H9 (cell line): ENCODE data around the gene SRSF4. TPM values are rescaled to one million over a fixed set of nuclear protein-coding genes. Genes with fewer than 3 reads are reported as not detected.
A peak's percentile ranks its signal among the peaks of the same experiment; 100 is the strongest.

Source experiments
- DNase-seq: peaks from one replicate; pipeline ENCODE4 v3.0.0-alpha.2; 2017
- H2AFZ ChIP-seq: one replicate; pipeline ENCODE4 v1.6.1; 2013; ENCODE audit warnings: mild to moderate bottlenecking, low read length, control low read depth, moderate library complexity
- H2AK5ac ChIP-seq: 2 replicates; pipeline ENCODE4 v1.6.1; 2013; ENCODE audit warnings: low read length, control low read depth, mixed read lengths; ENCODE audit not compliant: insufficient read length
- H2BK120ac ChIP-seq: one replicate; pipeline ENCODE4 v1.6.1; 2013; ENCODE audit warnings: low read depth, mild to moderate bottlenecking, low read length, control low read depth, inconsistent platforms; ENCODE audit not compliant: poor library complexity, severe bottlenecking
- H2BK12ac ChIP-seq: 2 replicates; pipeline ENCODE4 v1.6.1; 2013; ENCODE audit warnings: low read length, control low read depth, mixed read lengths, low read depth; ENCODE audit not compliant: insufficient read length
- H2BK15ac ChIP-seq: 2 replicates; pipeline ENCODE4 v1.6.1; 2013; ENCODE audit warnings: low read depth, low read length, control low read depth
- H2BK20ac ChIP-seq: one replicate; pipeline ENCODE4 v1.6.1; 2013; ENCODE audit warnings: low read depth, mild to moderate bottlenecking, low read length, control low read depth, inconsistent platforms; ENCODE audit not compliant: poor library complexity, severe bottlenecking
- H2BK5ac ChIP-seq: 2 replicates; pipeline ENCODE4 v1.6.1; 2013; ENCODE audit warnings: low read length, control low read depth, mixed read lengths; ENCODE audit not compliant: insufficient read length
- H3K14ac ChIP-seq: 2 replicates; pipeline ENCODE4 v1.6.1; 2013; ENCODE audit warnings: low read length, control low read depth; ENCODE audit not compliant: insufficient read depth
- H3K18ac ChIP-seq: 2 replicates; pipeline ENCODE4 v1.6.1; 2013; ENCODE audit warnings: low read depth, mild to moderate bottlenecking, mixed read lengths, low read length, control low read depth; ENCODE audit not compliant: insufficient read length
- H3K23ac ChIP-seq: 2 replicates; pipeline ENCODE4 v1.6.1; 2013; ENCODE audit warnings: low read length, control low read depth, mixed read lengths, low read depth; ENCODE audit not compliant: insufficient read length
- H3K23me2 ChIP-seq: 2 replicates; pipeline ENCODE4 v1.6.1; 2013; ENCODE audit warnings: low read depth, mild to moderate bottlenecking, mixed read lengths, low read length, control low read depth; ENCODE audit not compliant: insufficient read length, poor library complexity, severe bottlenecking
- H3K27ac ChIP-seq: 2 replicates; pipeline ENCODE4 v1.5.1; 2013; ENCODE audit warnings: low read length, control low read depth, mixed read lengths, low read depth; ENCODE audit not compliant: insufficient read length
- H3K27me3 ChIP-seq: 2 replicates; pipeline ENCODE4 v1.6.1; 2013; ENCODE audit warnings: low read length, control low read depth, inconsistent platforms; ENCODE audit not compliant: insufficient read depth
- H3K4ac ChIP-seq: 2 replicates; pipeline ENCODE4 v1.6.1; 2013; ENCODE audit warnings: low read depth, mild to moderate bottlenecking, control low read depth, inconsistent platforms, low read length, moderate library complexity
- H3K4me1 ChIP-seq: 2 replicates; pipeline ENCODE4 v1.6.1; 2013; ENCODE audit warnings: low read length, control low read depth, inconsistent platforms; ENCODE audit not compliant: insufficient read depth
- H3K4me2 ChIP-seq: 2 replicates; pipeline ENCODE4 v1.6.1; 2013; ENCODE audit warnings: low read length, control low read depth, mixed read lengths; ENCODE audit not compliant: insufficient read length, insufficient read depth
- H3K56ac ChIP-seq: 2 replicates; pipeline ENCODE4 v1.6.1; 2013; ENCODE audit warnings: low read depth, mild to moderate bottlenecking, mixed read lengths, low read length, control low read depth; ENCODE audit not compliant: insufficient read length
- H3K79me1 ChIP-seq: 2 replicates; pipeline ENCODE4 v1.6.1; 2013; ENCODE audit warnings: low read depth, mild to moderate bottlenecking, moderate library complexity, low read length, control low read depth, inconsistent platforms; ENCODE audit not compliant: insufficient read depth, poor library complexity, severe bottlenecking
- H3K79me2 ChIP-seq: 2 replicates; pipeline ENCODE4 v1.6.1; 2013; ENCODE audit warnings: low read length, control low read depth, inconsistent platforms; ENCODE audit not compliant: insufficient read depth
- H3K9ac ChIP-seq: 2 replicates; pipeline ENCODE4 v1.6.1; 2013; ENCODE audit warnings: low read length, control low read depth, mixed read lengths; ENCODE audit not compliant: insufficient read length; ENCODE audit errors: extremely low read depth
- H3K9me3 ChIP-seq: one replicate; pipeline ENCODE4 v1.6.1; 2013; ENCODE audit warnings: low read depth, low read length, inconsistent platforms; ENCODE audit not compliant: control insufficient read depth
- H3T11ph ChIP-seq: one replicate; pipeline ENCODE4 v1.6.1; 2013; ENCODE audit warnings: mild to moderate bottlenecking, low read length, control low read depth, inconsistent platforms
- H4K20me1 ChIP-seq: one replicate; pipeline ENCODE4 v1.6.1; 2013; ENCODE audit not compliant: control insufficient read depth, insufficient read length, insufficient read depth
- H4K5ac ChIP-seq: 2 replicates; pipeline ENCODE4 v1.6.1; 2013; ENCODE audit warnings: low read depth, mild to moderate bottlenecking, mixed read lengths, low read length, control low read depth; ENCODE audit not compliant: insufficient read length
- H4K8ac ChIP-seq: replicated peaks from 2 replicates; pipeline ENCODE4 v1.6.1; 2013; ENCODE audit warnings: low read length, control low read depth, mixed read lengths, low read depth; ENCODE audit not compliant: insufficient read length
- H4K91ac ChIP-seq: 2 replicates; pipeline ENCODE4 v1.6.1; 2013; ENCODE audit warnings: low read depth, mild to moderate bottlenecking, moderate library complexity, mixed read lengths, low read length, control low read depth; ENCODE audit not compliant: insufficient read length
- H3K27ac Mint-ChIP-seq, 3 experiments: 2 replicates in 2 of 3; 3 replicates in 1 of 3; pipeline ENCODE4 v1.8.0; 2020 to 2021; ENCODE audit warnings: mixed read lengths in 3 of 3, mild to moderate bottlenecking in 1 of 3, moderate library complexity in 1 of 3
- H3K27me3 Mint-ChIP-seq: 2 replicates; pipeline ENCODE4 v1.8.0; 2021; ENCODE audit warnings: low read depth, mild to moderate bottlenecking, moderate library complexity, mixed read lengths
- H3K36me3 Mint-ChIP-seq, 3 experiments: 2 replicates in 2 of 3; 3 replicates in 1 of 3; pipeline ENCODE4 v1.8.0; 2020 to 2021; ENCODE audit warnings: low read depth in 3 of 3, mixed read lengths in 3 of 3; ENCODE audit not compliant: insufficient read depth in 1 of 3
- H3K4me1 Mint-ChIP-seq, 2 experiments: 2 replicates each; pipeline ENCODE4 v1.8.0; 2020; ENCODE audit warnings: mixed read lengths in 2 of 2
- H3K4me3 Mint-ChIP-seq, 2 experiments: 2 replicates in 1 of 2; 3 replicates in 1 of 2; pipeline ENCODE4 v1.8.0; 2020 to 2021; ENCODE audit warnings: mild to moderate bottlenecking in 2 of 2, mixed read lengths in 2 of 2, moderate library complexity in 1 of 2
- H3K9me3 Mint-ChIP-seq, 2 experiments: 2 replicates in 1 of 2; 3 replicates in 1 of 2; pipeline ENCODE4 v1.8.0; 2020; ENCODE audit warnings: mild to moderate bottlenecking in 2 of 2, mixed read lengths in 2 of 2, moderate library complexity in 1 of 2
- CTCF ChIP-seq: fragments of 200-600 bp; sonication (generic); conservative IDR thresholded peaks from 3 replicates; pipeline ENCODE4 v1.8.0; 2021; ENCODE audit warnings: antibody characterized with exemption, mild to moderate bottlenecking
- whole genome bisulfite sequencing: extraction: QIAGEN DNeasy Blood & Tissue Kit; methylation state at CpG from one replicate; pipeline ENCODE4 v1.1.7; 2013; ENCODE audit warnings: missing lambda C conversion rate, low lambda C conversion rate, mixed read lengths; ENCODE audit not compliant: insufficient read length; ENCODE audit errors: extremely low coverage; 5-methylcytosine and 5-hydroxymethylcytosine counted together
- total RNA-seq: library from RNA; stranded (reverse); gene quantifications from 2 replicates; pipeline ENCODE4 v1.2.1, GENCODE V29; 2021

The SRSF4 gene
- total RNA-seq, 1 experiment from 2014 or later: 90.6 TPM

GRCh38 chr1:29145739-29146437, 35.8 kb downstream of the SRSF4 start:
- Histone ChIP-seq H4K8ac (no peak overlapping the region), H4K5ac (no peak overlapping the region), H3K27ac (no peak overlapping the region), H2BK5ac (no peak overlapping the region), H4K20me1 (peaks cover 3% of the 10 kb centered on the region), H2AFZ (no peak overlapping the region), H2BK20ac (no peak overlapping the region), H2BK12ac (no peak overlapping the region), H2BK120ac (no peak overlapping the region), H3K27me3 (no peaks in the 10 kb centered on the region), H3T11ph (no peak overlapping the region), H3K18ac (no peak overlapping the region), H3K4me2 (no peak overlapping the region), H3K4ac (no peak overlapping the region), H3K56ac (no peak overlapping the region), H3K23ac (no peak overlapping the region), H3K14ac (no peak overlapping the region), H3K23me2 (no peaks in the 10 kb centered on the region), H3K79me1 (no peaks in the 10 kb centered on the region), H4K91ac (no peak overlapping the region), H2AK5ac (no peak overlapping the region), H3K9me3 (no peaks in the 10 kb centered on the region), H3K9ac (no peak overlapping the region), H3K4me1 (no peaks in the 10 kb centered on the region), H2BK15ac (no peak overlapping the region), H3K79me2 (no peaks in the 10 kb centered on the region)
- H3K27me3 Mint-ChIP-seq: no peaks in the 10 kb centered on the region
- WGBS: no CpG with 5 or more reads among the region's 8 CpGs
- H3K9me3 Mint-ChIP-seq: no peaks in the 10 kb centered on the region
- H3K36me3 Mint-ChIP-seq: peaks cover 49 to 80% (median 61%) of the 10 kb centered on the region in 3 experiments; a peak in 6 of 7 replicates
- H3K4me3 Mint-ChIP-seq: no peak overlapping the region
- TF ChIP-seq CTCF: no peak
- no peak for DNase-seq
- peak overlapping the region; percentile 20 to 68 (median 58); a peak in 4 of 7 replicates for H3K27ac Mint-ChIP-seq
- H3K4me1 Mint-ChIP-seq: no peaks in the 10 kb centered on the region; a peak in 1 of 4 replicates
